Stimulated activated naive CD4-positive, alpha-beta T cell treated with Interleukin-2 at 50 U/mL for 16 hours (primary cell): ENCODE data around the gene POLK.
"Not testable (repeated sequence)": the region's sequence is repeated elsewhere in the genome, so short reads cannot be mapped to it uniquely, and the experiment has no call there.

ENCODE experiments used
- DNase-seq: peaks from one replicate; lab custom pipeline; 2025; lab: John Stamatoyannopoulos, UW

POLK gene

DNA sequence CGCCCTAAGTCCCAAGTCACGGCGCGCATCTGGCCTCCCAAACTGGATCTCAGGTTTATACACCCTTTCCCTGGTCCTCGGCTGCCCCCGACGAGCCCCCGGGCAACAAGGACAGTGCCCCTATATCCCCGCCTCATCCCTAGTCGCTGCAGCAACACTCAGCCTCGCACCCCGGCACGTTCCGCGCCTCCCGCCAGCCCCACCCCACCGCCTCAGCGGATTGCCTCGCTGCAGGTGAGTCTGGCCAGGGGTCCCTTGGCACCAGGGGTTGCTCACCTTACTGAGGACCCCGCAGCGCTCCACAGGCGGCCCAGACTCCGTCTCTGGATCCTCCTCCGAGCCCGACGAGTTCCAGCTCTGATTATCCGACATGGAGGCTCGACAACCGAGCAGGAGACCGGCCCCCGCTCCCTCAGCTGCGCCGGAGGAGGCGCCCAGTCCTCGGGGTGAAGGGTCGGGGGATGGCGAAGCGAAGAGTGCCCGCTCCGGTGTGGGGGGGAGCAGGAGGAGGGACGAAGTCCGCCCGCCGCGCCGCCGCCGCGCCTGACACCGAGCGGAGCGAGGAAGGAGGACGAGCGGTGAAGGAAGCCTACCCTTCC is 756 bp upstream of the POLK start:
- peak; percentile 60 for DNase-seq

DNA sequence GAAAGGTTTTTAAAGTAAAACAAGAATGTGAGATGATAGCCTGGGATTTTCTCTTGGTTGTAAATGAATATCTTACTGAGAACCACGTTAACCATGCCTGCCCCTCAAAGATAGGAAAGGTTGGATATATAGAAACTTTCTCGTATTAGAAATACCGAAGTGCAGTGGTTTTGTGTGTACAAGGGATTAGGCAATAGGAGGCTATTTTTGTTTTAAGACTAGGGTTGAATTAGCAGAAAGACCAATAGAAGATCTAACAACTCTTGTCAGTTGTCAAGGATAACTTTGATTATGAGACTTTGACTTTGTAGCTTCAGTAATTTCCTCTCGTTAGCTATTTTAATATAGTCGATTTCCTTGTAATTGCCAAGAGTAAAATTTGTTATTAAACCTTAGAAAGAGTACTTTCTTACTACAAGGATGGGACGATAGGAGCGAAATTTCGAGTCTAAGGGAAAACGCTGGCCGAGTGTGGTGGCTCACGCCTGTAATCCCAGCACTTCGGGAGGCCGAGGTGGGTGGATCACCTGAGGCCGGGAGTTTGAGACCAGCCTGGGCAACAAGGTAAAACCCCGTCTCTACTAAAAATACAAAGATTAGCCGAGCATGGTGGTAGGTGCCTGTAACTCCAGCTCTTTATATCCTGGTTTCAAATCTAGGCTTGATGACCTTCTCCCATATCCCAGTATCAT is 838 bp downstream of the POLK start:
- DNase-seq = no peak

DNA sequence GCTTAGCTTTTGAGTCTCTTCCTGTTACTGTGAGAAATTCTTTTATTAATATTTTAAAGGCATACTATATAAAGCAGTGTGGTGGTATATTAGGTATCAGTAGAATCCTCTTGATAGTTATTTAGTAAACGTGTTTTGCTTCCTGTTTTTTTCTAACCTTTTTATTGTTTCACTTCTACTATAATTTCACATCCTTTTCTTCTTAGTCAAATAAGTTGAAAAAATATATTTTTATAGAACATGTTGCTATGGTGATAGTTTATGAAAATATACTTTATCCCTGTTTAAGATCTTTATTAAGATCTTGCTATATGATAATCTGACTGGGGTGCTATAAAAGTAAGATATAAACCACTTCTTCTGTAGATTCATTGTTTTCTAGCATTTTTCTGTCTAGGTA is 2.1 kb downstream of the POLK start:
- DNase-seq = no peak

DNA sequence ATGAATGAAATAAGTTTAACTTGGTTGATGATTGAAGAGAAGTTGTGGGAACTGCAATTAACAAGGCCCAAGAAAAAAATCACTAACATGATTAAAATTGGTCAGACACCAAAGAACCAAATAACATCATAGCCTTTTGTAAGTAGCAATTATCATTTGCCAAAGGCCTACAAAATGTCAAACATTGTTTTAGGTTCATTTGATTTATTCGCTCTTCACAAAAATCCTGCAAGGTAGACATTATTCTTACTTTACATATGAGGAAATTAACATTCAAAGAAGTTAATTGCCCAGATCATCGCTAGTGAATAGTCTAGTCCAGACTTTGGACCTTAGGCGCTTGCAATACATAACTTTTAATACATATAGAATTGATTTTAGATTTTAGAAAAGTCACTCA is 2.6 kb downstream of the POLK start:
- no peak for DNase-seq

DNA sequence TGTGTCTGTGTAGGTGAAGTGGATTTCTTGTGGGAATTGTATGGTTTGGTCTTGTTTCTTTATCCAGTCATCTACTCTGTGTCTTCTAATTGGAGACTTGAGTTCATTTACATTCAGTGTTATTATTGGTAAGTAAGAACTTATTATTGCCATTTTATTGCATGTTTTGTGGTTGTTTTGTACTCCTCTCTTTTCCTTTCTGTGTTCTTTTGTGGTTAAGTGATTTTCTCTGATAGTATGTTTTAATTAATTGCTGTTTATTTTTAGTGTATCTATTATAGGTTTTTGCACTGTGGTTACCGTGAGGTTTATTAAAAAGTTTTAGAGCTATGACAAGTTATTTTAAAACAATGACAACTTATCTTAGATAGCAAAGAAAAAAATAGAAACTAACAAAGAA is 8.1 kb downstream of the POLK start:
- no peak for DNase-seq

DNA sequence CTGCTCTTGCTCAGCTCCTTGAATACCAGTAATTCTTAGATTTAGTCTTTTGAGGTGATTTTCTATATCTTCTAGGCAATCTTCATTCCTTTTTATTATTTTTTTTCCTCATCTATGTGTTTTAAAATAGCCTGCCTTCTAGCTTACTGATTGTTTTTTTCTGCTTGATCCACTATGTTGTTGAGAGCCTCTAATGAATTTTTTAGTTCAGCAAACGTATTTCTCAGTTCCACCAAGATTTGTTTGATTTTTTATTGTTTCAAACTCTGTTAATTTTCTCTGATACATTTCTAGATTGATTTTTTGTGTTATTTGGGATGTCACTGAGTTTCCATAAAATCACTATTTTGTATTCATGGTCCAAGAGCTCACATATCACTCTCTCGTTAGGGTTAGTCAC is 9.5 kb downstream of the POLK start:
- DNase-seq = no peak

DNA sequence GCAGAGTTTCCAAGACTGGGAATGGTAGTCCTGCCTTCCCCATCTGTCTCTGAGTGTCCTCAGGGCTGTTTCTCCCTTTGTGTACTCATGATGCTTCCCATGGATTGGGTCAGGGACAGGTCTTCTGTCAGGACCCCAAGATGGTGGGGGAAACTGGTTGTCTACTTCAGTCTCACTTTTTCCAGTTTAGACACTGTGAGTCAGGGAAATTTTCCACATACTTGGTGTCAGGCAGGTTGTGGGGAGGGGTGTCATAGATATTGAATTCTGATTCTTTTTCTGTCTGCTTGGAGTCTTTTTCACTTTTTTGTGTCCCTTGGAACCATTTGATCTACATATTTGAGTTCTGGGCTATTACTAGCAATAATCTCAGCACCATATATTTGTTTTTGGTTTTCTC is 10.3 kb downstream of the POLK start:
- DNase-seq = no peak

DNA sequence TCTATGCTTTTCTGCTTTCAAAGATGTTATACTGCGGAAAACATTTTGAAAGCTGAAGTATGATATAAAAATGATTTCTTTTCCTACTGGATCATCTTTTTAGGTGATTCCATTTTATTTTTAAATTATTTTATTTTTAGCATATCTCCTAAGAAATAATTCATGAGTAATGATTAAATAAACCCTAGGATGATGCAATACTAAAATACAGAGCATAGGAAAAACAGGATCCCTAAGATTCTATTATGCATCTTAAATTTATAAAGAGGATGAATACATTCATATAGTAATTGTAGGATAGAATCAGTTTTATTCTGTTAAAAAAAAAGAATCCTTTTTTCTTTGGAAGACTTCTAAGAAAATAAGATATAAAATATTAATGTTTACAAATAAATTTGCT is 10.9 kb downstream of the POLK start:
- DNase-seq = no peak

DNA sequence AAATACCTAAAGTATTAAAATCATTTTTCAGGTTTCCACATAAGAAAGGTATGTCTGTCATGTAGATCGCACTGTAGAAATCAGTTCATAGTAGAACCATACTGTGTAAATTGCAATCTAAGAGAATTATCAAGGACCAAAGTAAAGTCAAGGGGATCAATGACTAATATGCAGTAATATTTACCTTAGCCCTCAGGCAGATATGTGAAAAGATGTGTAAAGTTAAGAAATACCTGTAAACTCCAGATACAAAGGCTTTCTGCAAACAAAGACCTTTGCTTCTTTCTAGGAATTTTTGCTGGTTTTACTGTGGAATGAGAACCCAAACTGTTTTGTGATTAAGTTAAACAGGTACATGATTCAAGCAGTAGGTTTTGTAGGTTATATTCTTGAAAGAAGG is 11.6 kb downstream of the POLK start:
- DNase-seq = no peak

DNA sequence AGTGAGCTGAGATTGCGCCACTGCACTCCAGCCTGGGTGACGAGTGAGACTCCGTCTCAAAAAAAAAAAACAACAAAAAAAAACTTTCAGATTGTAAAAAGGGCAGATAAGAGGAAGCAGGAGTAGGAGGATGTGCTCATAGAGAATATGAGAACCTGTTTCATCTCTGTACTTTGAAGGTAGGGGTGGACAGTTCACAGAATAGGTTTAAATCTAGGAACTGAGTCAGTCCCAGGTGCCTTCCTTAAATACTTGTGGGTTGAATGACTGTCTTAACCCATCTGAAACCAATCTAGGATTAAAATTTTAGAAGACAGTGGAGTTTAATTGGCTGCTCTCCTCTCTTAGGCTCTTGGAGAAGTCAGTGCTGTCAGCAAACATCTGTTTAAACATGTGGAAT is 12.4 kb downstream of the POLK start:
- no peak for DNase-seq

DNA sequence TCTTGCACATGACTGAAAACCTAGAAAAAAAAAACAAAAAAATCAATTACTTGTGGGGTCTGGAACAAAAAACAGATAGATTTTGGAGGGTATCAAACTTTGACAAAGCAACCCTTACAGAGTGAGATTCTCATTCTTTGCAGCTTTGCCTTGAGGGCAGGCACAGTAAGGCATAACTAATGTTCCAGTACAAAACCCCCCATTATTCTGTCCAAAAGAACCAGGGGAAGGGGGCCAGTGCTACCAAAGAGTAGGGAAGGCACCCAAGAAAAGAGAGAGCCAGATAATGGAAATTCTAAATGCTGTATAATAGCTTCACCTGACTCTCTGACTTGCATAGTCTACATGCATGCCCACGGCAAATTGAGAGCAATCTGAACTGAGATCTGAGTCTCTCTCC is 12.9 kb downstream of the POLK start:
- no peak for DNase-seq

DNA sequence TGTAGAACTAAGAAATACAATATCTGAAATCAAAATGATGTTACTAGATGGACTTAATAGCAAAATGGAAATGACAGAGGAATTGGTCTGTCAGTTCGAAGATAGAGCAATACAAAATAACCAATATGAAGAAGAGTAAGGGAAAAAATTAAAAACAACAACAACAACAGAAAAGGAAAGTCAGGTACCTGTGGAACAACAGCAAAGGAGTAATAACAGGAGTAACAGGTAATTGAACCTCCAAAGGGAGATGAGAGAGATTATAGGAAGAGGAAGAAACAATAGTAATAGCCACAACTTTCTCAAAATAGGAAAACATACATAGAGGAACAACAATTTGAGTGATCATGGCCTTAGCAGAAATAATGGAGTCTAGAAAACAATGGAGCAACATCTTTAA is 13.7 kb downstream of the POLK start:
- no peak for DNase-seq

DNA sequence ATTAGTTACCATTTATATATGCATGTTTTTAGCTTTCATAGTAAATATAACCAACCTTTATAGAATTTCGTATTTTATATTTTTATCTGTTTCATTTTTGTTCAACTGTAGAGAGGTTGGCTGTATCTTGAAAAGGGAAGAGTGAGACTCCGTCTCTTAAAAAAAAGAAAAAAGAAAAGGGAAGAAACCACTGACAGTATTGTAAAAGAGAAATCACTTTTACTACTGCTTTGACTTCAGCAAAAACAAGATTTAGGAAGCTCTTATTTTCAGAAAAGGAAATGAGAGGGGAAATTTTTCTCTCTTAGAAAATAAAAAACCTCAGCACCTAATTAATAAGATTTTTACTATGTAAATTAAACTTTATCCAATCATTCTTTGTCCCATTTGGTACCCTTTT is 14.4 kb downstream of the POLK start:
- no peak for DNase-seq

DNA sequence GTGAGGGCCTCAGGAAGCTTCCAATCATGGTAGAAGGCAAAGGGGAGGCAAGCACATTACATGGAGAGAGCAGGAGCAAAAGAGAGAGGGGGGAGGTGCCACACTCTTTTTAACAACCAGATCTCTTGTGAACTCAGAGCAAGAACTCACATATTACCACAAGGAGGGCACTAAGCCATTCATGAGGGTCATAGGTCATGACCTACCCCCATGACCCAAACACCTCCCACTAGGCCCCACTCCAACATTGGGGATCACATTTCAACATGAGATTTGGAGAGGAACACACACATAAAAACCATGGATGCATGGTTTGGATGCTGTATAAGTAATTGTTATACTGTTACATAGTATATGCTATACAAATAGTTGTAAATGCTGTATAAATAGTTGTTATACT is 17.5 kb downstream of the POLK start:
- DNase-seq = no peak

DNA sequence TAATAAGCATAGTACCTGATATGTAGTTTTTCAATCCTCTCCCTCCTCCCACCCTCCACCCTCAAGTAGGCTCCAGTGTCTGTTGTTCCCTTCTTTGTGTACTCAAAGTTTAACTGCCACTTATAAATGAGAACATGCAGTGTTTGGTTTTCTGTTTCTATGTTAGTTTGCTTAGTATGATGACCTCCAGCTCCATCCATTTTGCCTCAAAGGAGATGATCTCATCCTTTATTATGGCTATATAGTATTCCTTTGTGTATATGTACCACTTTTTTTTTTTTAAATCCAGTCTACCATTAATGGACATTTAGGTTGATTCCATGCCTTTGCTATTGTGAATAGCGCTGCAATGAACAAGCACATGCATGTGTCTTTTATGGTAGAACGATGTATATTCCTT is 20.5 kb downstream of the POLK start:
- DNase-seq = no peak

DNA sequence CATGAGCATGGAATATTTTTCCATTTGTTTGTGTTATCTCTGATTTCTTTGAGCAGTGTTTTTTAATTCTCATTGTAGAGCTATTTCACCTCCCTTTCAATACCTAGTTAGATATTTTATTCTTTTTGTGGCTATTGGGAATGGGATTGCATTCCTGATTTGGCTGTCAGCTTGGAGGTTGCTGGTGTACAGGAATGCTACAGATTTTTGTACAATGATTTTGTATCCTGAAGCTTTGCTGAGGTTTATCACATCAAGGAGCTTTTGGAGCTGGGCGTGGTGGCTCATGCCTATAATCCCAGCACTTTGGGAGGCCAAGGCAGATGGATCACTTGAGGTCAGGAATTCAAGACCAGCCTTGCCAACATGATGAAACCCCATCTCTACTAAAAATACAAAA is 22.0 kb downstream of the POLK start:
- DNase-seq = not testable (repeated sequence)

DNA sequence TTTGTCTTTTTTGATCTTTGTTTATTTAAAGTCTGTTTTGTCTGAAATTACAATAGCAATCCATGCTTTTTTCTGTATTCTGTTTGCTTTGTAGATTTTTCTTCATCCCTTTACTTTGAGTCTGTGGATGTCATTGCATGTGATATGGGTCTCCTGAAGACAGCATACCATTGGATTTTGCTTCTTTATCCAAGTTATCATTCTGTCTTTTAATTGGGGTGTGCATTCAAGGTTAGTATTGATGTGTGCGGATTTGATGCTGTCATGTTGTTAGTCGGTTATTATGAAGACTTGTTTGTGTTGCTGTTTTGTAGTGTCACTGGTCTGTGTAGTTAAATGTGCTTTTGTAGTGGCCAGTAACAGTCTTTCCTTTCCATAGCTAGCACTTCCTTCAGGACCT is 23.0 kb downstream of the POLK start:
- DNase-seq = no peak

DNA sequence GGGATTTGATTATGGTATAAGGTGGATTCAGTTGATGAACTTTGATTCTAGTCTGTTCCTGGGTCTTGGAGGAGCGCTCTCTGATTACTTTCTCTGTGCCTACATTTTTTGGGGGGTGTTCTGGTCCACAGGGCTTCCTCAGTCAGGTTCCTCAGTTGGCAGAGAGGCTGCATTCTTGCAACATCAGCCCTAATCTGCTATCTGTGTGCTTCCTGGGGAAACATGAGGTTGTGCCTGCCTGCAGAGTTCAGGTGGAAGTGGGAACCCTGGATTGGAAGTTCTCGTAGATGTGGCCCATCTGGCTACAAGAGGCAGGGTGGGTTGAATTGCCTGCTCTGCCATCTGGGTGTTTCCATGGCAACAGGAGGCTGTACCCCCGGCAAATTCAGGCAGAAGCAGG is 24.5 kb downstream of the POLK start:
- no peak for DNase-seq

DNA sequence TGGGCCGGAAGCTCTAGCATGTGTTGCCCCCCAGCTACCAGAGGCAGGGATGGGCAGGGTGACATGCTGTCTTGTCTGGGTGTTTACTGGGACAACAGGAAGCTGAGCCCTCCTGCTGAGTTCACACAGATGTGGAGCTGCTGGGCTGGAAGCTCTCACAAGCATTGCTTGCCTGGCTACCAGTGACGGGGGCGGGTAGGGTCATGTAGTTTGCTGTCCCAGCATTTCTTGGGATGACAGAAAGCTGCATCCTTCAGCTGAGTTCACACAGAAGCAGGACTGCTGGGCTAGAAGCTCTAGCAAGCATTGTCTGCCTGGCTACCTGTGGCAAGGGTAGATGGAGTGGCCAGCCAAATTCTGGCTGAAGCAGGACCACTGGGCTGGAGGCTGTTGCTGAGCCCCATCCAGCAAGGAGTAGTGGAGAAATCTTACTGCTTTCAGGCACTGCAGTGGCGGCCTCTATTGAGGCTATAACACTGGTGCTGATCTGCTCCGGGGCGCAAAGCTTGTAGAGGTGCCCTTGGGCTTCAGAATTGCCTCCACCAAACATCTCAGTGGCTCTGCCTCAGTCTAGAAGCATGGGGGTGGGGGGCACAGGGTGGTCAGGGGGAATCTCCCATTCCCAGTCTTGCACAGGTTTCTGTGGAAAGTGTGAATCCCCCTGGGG is 25.1 kb downstream of the POLK start:
- DNase-seq = no peak

DNA sequence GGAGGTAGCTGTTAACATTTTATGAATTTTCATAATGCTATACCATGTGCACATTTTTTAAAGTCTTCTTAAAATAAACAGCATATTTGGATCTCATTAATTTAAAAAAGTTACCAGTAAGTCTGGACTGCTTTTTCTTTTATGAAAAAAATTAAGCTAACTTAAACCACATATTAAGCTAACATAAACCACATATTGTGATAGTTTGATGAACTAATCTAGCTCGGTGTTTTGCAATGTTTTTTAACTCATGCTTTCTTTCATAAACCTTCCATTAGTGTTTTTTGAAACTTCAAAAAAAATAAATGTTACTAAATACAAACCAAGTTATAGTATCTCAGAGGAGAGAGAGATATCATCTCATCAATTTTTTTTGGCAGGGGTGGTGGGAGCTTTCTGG is 26.5 kb downstream of the POLK start:
- DNase-seq = no peak

DNA sequence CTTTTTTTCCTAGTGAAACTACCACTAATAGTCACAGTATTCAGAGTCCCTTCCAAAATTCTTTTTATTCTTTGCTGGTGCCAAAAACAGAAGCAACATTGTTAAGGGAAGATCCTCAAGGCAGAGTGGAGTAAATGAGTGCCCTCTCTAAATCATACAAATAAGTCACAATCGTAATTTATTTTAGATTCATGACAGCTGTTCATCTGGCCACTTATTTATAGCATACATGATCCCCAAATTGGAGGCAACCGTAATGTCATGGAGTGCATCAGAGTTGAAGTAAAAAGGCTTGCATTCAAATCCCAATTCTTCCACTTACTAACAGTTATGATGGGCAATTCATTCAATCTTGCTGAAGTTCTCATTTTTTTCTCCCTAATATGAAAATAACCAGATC is 33.4 kb downstream of the POLK start:
- DNase-seq = no peak

DNA sequence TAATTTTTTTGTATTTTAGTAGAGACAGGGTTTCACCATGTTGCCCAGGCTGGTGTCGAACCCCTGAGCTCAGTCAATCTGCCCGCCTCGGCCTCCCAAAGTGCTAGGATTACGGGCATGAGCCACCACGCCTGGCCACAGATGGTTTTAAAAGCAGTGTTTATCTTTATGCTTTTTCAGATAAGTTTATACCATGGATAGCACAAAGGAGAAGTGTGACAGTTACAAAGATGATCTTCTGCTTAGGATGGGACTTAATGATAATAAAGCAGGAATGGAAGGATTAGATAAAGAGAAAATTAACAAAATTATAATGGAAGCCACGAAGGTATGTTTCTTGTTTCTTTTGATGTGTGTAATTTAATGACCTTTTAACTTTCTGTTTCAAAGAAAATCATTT is 35.1 kb downstream of the POLK start:
- no peak for DNase-seq

DNA sequence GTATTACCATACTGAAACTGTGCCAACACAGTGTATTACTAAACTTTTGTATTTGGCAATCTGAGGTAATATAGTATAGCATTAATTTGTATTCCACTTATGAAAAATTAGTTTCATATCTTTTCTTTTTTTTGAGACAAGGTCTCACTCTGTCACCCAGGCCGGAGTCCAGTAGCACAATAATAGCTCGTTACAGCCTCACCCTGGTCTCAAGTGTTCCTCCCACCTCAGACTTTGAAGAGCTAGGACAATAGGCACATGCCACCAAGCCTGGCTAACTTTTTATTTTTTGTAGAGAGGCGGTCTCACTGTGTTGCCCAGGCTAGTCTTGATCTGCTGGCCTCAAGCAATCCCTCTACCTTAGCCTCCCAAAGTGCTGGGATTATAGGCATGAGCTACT is 36.1 kb downstream of the POLK start:
- no peak for DNase-seq

DNA sequence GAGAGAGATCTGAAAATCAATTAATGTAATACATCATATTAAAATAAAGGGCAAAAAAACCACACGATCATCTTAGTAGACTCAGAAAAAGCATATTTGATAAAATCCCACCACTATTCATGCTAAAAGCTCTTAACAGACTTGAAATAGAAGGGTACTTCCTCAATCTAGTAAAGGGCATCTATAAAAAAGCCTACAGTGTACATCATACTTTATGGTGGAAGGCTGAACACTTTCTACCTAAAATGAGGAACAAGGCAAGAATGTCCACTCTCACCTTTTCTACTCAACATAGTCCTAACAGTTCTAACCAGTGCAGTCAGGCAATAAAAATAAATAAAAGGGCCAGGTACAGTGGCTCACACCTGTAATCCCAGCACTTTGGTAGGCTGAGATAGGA is 38.9 kb downstream of the POLK start:
- DNase-seq = no peak
